Activated CD4-positive, alpha-beta T cell treated with anti-CD3 and anti-CD28 coated beads for 1 hour (primary cell): Measurements from ENCODE around the gene S1PR5.
"Not testable (repeated sequence)": the region's sequence is repeated elsewhere in the genome, so short reads cannot be mapped to it uniquely, and the experiment has no call there.

ENCODE experiments used
- DNase-seq: peaks from one replicate; pipeline ENCODE4 v3.0.0-alpha.2; 2020

S1PR5 gene, protein sequence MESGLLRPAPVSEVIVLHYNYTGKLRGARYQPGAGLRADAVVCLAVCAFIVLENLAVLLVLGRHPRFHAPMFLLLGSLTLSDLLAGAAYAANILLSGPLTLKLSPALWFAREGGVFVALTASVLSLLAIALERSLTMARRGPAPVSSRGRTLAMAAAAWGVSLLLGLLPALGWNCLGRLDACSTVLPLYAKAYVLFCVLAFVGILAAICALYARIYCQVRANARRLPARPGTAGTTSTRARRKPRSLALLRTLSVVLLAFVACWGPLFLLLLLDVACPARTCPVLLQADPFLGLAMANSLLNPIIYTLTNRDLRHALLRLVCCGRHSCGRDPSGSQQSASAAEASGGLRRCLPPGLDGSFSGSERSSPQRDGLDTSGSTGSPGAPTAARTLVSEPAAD

DNA sequence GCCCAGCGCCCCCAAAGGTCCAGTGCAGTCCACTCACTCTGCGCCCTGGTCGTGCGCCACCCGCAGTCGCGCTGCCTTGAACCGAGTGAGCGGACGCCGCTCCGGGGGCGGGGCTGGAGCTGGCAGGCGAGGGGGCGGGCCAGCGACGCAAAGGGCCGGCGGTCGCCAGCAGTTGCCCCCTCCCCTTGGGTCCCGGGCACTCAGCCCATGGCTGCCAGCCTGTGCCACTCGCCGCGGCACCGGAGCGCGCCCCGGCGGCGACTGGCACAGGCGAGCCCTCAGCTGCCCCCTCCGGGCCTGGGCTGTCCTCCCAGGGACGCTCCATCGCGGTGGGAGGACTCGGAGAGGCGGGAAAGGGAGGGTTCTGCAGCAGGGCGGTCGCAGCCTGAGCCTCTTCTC lies at the start of gene S1PR5:
TSS of gene S1PR5 (minus strand) at position 87 of the 399 bp plus-strand sequence. CDS start 2,436 bp downstream, outside the sequence.
- DNase-seq = no peak

GRCh38 chr19:10566658-10567410 lies 49.6 kb upstream of the S1PR5 start:
- peak; percentile 26 for DNase-seq

- DNase-seq = no peak
These were observed 49.1 kb upstream of the S1PR5 start for GRCh38 chr19:10566408-10566657.

DNA sequence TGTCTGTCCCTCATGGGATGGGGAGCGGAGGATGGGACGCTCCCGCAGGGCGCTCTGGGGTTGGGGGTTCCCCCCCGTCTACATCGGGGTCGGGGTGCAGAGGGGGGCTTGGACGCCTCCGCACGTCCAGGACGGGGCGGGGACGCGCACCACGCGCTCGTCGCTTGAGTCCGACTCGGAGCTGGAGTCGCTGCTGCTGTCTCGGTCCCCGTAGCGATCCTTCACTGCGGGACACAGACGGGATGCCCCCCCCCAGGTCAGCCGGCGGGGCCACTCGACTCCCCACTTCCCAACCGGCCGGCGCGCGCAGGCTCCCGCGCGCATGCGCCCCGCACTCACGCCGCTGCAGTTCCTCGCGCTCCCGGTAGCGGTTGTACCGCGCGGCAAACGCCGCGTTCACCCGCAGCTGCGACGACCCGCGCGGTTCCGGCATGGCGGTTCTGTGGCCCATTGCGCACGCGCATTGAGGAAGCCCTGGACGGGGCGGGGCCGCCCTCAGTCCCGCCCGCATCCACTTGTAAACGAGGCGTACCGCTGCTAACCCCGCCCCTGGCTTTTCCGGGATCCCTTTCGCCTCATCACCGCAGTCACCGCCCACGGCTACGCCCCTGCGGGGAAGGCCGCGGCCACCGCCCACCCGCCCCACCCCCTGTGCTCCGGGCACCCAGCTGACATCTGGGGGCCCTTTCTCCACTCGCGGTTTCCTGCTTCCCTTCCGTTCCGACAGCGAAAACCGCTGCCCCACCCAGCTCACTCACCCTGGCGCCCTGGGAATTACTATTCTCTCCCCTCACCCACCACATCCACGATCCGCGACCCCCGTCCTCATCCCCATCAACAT lies 48.5 kb upstream of the S1PR5 start, which contains the start of gene KRI1:
TSS of gene KRI1 (minus strand) at position 444 of the 841 bp plus-strand sequence. CDS start at position 433, 11 bp downstream.
- peak; percentile 99 for DNase-seq

DNA sequence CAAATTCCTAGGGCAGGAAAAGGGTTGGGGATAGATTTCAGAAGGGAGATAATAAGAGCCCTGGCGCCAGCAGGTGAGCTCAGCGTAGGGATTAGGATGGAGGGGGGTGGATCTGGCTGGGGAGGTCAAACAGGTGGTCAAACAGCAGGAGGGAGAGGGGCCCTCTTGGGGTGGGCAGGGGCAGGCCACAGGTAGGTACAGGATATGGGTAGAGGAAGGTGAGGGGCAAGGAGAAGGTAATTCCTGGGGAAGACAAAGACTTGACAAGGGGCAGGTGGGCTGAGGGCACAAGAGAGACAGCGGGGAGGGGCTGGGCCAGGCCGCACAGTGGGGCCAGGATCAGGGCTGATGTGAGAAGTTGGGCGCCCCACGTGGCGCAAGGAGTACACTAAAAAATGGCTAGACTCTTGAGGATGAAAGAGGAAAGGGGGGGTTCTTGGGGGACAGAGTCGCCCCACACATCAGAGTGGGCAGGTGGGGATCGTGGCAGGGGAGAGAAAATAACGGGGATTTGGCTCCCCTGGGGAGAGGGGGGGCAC lies 47.9 kb upstream of the S1PR5 start:
- peak; percentile 39 for DNase-seq

GRCh38 chr19:10562609-10563008 lies 45.4 kb upstream of the S1PR5 start:
- no peak for DNase-seq

DNA sequence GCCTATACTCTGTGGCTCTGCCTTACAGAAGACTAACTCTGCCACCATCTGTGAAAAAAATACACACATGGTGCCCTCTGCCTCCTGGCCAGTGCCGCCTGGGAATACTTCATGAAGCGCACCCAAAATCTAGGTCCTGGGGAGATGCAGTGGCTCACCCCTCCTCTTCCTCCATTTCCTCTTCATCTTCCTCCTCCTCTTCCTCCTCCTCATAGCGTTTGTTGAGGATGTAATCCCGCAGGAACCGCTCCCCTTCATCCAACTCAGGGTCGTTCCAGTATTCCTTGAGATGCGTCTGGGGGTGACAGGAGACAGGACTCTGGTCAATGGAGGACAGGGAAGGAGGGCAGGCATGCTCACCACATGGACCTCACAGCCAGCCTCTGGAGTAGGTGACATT lies 42.9 kb upstream of the S1PR5 start:
- DNase-seq = no peak

DNA sequence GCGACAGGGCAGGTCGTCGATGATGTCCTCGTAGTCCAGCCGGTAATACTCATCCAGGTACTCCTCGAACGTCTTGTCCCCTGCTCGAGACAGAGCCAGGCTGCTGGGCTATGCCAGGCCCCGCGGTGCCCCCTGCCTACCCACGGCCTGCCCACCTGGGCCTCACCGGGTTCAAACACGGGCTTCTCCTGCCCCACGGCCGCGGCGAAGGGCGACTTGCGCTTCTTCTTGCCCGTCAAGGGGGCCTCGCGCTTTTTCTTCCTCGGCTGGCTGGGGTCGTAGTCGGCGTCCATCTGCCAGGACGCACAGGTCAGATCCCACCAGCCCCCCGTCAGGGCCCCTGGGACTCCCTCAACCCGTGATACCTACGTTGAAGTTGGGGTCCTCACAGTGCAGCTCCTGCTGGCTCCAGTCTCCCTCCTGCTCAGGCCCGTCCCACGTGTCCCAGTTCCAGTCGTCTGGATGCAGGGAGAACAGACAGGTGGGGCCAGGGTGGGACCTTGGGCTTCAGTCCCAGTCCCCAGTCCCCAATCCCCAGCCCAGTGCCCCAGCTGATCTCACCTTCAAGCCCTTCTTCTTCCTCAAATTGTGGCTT lies 40.5 kb upstream of the S1PR5 start:
- DNase-seq = no peak

- DNase-seq = no peak
These were observed 38.3 kb upstream of the S1PR5 start for GRCh38 chr19:10555610-10555973.

DNA sequence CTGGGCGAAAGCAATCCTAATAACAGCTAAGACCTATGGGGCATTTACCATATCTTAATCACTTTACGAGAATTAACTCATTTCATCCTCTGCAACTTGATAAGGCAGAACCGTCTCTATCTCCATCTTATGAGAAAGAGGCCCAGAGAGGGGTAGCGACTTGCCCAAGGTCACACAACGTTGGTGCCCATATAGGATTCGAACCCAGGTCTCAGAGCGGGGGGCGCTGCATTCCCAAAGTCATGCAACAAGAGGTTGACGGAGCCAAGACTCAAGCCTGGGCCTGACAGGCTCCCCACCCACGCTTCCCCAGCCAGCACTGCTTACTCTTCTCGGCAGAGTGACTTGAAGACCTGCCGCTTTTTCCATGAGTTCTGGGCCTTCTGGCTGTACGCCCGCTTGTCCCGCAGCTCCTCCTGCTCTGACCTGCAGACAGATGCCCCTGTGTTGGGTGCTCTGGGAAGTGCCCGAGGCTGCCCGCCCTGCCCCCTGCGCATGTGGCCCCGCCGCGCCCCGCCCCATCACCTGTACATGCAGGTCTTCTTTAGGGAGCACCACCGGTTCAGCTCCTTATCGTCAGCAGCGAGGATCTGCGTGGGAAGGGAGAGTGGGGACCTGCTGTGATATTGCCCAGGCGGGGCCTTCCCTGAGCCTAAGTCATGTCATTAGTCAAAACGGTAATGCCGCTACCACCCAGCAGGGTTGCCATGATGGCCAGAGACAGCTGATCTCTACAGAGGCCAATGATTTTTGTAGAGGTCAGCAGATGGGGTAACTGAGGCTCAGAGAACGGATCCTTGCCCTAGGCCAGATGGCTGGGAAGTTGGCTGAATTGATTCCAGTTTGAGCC lies 37.7 kb upstream of the S1PR5 start:
- no peak for DNase-seq

- peak; percentile 30 for DNase-seq
These were observed 36.7 kb upstream of the S1PR5 start for GRCh38 chr19:10553943-10554381.

DNA sequence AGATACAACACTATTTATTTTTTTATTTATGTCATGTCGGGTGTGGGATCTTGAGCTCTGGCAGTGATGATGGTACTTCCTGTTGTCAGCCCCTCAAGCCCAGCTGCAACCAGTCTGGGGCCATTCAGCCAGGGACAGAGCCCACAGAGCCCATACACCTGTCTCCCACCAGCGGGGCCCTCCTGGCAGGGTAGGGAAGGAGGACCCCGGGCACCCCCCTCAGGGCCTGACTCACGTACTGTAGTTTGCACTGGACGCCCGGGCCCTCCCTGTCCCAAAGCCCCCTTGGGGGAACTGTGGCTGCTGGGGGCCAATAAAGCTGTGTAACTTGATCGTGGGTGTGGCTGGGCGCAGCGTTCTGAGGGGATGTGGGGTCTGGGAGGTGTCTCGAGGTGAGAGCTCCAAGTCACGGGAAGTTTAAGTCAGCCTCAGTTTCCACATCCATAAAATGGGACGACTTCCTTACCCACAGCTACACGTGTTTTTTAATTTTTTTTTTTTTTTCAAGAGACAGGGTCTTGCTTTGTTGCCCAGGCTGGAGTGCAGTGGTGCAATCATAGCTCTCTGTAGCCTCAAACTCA lies 35.9 kb upstream of the S1PR5 start:
- no peak for DNase-seq

- DNase-seq = no peak
These were observed 35.3 kb upstream of the S1PR5 start for GRCh38 chr19:10552510-10553053.

DNA sequence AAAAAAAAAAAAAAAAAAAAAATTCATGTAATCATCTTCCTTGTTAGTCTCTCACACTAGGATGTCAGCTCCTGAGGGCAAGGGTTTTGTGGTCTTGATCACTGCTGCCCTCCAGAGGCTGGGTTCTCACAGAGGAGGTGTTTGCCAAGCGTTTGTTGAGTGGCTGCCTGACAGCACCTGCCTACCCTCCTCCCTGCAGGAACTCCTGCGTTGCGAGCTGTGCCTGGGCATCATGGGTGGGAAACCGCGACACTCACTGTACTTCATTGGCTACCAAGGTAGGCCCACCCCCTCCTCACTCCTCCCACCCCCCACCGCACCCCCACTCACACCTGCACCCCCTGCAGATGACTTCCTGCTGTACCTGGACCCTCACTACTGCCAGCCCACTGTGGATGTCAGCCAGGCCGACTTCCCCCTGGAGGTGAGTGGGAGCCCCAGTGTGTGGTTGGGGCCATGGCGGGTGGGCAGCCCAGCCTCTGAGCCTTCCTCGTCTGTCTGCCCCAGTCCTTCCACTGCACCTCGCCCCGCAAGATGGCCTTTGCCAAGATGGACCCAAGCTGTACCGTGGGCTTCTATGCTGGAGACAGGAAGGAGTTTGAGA lies 34.6 kb upstream of the S1PR5 start:
- no peak for DNase-seq

- not testable (repeated sequence) for DNase-seq
These were observed 33.8 kb upstream of the S1PR5 start for GRCh38 chr19:10551006-10551405.

GRCh38 chr19:10550336-10550735 lies 33.1 kb upstream of the S1PR5 start:
- no peak for DNase-seq

DNA sequence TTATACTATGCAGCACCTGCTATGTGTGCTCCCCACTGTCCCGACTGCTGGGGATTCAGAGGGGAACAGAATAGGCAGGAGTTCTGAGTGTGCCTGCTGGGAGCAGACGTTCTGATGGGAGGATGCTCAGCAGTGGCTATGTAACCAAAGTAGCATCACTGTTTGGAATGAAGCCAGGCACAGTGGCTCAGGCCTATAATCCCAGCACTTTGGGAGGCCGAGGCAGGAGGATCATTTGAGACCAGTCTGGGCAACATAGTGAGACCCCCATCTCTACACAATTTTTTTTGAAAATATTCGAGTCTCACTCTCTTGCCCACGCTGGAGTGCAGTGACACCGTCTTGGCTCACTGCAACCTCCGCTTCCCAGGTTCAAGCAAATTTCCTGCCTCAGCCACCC lies 32.5 kb upstream of the S1PR5 start:
- DNase-seq = no peak

DNA sequence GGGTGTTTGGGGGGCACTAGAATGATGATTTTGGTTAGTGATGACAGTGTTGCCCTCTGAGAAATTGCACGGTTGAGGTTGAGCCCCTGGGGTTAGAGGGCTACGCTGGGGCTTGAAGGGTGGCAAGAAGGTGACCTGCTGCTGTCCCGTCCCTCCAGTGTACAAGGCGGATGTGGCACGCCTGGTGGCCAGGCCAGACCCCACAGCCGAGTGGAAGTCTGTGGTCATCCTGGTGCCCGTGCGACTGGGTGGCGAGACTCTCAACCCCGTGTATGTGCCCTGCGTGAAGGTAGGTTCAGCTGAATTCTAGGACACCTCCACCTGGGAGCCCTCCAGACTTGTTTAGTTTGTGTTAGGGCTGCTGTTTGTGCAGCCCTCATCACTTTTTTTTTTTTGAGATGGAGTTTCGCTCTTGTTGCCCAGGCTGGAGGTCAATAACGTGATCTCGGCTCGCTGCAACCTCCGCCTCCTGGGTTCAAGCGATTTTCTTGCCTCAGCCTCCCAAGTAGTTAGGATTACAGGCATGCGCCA lies 31.6 kb upstream of the S1PR5 start:
- DNase-seq = no peak

DNA sequence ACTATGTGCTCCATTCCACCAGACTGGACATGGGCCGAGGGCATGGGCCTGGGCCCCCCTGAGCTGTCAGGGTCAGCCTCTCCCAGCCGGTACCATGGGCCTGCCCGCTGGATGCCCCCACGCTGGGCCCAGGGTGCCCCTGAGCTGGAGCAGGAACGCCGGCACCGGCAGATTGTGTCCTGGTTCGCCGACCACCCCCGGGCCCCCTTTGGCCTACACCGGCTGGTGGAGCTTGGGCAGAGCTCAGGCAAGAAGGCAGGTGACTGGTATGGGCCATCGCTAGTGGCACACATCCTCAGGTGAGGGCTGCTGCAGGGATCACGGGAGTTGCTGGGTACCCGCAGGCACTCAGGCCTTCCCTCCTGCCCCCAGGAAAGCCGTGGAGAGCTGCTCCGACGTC lies 29.6 kb upstream of the S1PR5 start:
- DNase-seq = no peak

GRCh38 chr19:10544753-10545251 lies 27.6 kb upstream of the S1PR5 start:
- no peak for DNase-seq
